Urothelium cell line (cell line): ENCODE data around the gene IQCM.
A peak's percentile ranks its signal among the peaks of the same experiment; 100 is the strongest.
"Not testable (repeated sequence)": the region's sequence is repeated elsewhere in the genome, so short reads cannot be mapped to it uniquely, and the experiment has no call there.

Experiments used
- DNase-seq: peaks from one replicate; pipeline ENCODE4 v3.0.0; 2011; ENCODE audit warnings: low spot score, mixed read lengths
- FAIRE-seq: peaks from 2 replicates; lab custom pipeline; 2011; peaks lifted over from hg19 to GRCh38; lab: Jason Lieb, UNC

IQCM gene

DNA sequence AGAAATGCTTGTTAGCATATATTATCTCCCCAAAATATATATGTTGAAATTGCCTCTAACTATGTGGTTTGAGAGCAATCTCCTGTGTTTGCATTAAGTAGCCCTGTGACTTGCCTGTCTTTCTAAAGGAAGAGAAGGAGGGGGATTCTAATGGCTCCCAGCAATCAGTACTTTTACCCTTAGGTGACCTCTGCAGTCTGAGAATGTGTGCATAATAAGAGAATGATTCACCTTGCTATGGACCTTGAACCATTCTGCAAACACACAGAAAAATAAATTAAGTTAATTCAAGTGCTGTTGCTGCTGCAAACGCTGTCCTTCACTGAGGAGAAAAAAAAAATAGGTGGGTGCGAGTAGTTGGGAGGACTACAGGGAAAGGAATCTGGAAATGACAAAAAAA, 322.2 kb downstream of the IQCM start:
- no peak for DNase-seq
- FAIRE-seq = no peak

GRCh38 chr4:149489321-149489720, 326.3 kb downstream of the IQCM start:
- no peak for DNase-seq
- FAIRE-seq = no peak

- no peak for DNase-seq
- FAIRE-seq = no peak
Observed at GRCh38 chr4:149486861-149487260, 328.8 kb downstream of the IQCM start.

DNA sequence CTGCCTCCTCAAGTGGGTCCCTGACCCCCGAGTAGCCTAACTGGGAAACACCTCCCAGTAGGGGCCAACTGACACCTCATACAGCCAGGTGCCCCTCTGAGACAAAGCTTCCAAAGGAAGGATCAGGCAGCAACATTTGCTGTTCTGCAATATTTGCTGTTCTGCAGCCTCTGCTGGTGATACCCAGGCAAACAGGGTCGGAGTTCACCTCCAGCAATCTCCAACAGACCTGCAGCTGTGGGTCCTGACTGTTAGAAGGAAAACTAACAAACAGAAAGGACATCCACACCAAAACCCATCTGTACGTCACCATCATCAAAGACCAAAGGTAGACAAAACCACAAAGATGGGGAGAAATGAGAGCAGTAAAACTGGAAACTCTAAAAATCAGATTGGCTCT, 347.0 kb downstream of the IQCM start:
- DNase-seq, FAIRE-seq: not testable (repeated sequence)

- DNase-seq (no peak), FAIRE-seq (no peak)
Observed at GRCh38 chr4:149466446-149466845, 349.2 kb downstream of the IQCM start.

DNA sequence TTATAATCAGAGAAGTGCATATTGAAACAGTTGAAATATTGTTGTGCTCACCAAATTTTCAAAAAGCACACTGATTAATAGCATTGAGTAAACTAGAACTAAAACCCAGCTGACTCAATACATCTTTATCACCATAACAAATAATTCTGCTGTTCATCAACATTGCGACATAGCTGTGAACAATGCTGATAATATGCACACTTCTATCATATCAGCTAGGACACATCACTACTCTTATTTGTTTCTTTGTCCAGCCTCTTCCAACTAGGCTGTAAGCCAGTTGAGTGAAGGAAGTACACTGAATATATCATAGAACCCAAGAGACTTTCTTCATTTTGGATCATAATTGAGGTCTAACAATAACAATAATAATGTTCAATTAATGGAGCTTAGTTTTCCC, 349.7 kb downstream of the IQCM start:
- DNase-seq (no peak), FAIRE-seq (no peak)

DNA sequence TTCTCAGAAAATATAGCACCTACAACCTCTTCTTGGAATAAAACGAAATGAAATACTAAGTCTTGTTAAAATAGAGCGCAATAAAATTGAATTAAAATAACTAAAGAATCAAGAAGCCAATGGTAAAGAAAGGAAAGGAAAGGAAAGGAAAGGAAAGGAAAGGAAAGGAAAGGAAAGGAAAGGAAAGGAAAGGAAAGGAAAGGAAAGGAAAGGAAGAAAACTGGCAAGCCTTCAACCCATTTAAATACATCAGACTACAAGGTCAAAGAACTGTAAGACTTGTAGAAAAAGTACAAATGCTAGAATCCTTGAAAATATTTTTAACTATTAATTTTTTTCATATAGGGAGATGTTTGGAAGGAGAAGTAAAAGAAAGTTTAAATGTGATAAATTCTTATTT, 372.1 kb downstream of the IQCM start:
- FAIRE-seq (no peak), DNase-seq (no peak)

DNA sequence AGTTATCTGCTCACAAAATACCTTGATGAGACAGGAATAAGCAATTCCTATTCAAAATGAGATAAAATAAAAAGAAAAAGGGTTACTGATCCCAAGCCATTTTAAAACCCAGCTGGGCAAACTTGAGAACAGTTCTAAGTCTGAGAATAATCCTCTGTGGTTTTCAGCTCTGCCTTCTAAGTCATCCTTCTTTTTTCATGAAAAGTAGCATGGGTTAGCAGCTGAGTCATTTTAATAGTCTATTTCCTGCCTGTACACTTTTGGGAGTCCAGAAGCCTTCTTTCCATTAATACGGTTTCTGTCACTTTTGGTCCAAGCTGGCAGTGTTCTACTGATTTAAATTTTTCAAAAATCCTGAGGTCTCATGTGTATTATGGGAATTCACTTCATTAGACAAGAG, 374.3 kb downstream of the IQCM start:
- DNase-seq (peak; percentile 16), FAIRE-seq (no peak)

DNA sequence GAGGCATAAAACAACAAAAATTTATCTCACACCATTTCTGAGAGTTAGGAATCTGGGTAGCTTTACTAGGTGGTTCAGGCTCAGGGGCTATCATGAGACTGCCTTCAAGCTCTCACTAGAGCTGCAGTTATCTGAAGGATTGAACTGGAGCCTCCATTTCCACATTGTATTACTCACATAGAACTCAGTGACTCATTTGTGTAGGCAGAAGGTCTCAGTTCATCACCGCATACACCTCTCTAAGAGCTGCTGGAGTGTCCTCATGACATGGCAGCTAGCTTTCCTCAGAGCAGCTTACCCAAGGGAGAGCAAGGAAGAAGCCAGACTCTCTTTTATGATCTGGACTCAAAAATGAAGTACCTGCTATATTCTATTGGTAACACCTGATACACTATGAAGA, 389.2 kb downstream of the IQCM start:
- no peak for FAIRE-seq
- no peak for DNase-seq

DNA sequence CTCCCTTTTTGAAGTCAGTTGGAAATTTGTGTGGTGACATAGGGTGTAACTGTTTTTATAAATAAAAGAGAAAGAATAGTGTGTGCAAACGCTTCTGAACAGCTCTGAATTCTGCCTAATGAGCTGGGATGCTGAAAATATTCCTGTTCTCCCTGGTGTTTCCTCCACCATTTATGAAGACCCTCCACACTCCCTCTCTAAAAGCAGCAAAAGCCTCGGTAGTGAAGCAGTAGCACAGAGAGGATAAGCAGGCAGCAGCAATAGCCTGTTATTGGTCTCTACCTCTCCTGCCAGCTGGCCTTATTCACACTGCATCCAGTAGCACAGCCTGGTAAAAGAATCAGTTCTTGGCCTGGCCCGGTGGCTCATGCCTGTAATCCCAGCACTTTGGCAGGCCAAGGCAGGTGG, 406.1 kb downstream of the IQCM start:
- FAIRE-seq (no peak), DNase-seq (peak; percentile 20)

DNA sequence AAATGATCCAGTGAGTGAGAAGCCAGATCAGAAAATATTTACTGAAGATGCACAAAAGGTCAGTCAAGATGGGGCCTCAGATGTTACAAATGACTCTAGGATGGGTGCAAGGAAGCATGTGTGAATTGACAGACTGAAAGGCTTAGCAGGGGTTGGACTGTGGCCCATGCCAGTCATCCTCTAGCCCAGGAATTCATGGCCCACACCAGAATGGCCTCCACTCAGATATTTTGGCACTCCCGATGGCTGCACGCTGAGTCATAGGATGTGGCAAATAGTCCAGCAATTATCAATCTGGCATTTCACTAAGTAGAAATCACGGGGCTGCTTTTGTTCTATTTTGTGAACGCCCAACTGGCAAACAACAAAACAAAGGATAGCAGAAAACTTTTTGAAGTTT, 406.5 kb downstream of the IQCM start:
- DNase-seq (peak; percentile 79), FAIRE-seq (no peak)

DNA sequence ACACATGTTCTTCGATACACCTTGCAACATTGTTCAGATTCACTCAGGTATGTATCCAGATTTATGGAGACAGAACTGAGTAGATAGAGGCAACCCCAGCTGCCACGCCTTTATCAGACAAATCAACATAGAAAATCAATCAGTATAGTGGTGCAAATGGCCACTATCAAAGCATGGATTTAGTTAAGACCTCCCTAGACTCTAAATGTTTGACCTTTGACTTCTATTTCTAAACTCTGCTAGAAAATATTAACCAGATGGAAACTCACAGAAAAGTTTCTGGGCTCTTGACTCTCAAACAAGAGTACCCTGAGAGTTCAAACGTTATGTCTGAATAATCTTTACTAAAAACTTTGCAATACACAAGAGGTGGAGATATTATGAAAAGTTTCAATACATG, 411.5 kb downstream of the IQCM start:
- DNase-seq (no peak), FAIRE-seq (no peak)

- FAIRE-seq (no peak), DNase-seq (no peak)
Observed at GRCh38 chr4:149403081-149403480, 412.6 kb downstream of the IQCM start.

- DNase-seq = no peak
- FAIRE-seq = no peak
Observed at GRCh38 chr4:149398993-149399392, 416.6 kb downstream of the IQCM start.

DNA sequence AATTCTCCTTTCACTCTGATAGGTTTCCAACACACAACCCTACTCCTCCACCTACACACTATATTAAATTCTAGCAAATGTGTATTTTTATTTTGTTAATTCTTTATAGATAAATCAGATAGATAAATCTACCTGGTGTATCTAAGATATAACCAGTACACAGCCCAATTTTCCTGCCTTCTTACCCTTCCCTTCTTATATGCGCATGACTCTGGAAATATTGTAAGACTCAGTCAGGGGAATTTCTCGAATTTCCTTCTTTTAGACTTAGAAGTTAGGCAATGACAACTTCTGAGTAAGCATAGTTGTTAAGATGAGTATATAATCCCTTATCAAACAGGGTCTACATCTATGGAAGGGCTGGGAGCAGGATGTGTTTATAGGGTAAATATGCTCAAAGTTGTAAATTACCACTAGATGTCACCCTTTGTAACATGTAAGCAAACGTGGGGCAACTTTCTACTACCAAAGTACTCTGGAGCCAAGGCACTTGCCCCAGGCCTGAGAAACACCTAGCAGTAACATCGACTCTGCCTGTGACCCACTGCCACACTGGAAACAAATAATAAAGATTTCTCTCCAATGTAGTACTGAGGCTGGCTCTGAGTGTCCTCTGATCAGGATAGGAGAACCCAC, 444.7 kb downstream of the IQCM start:
- DNase-seq (peak; percentile 42), FAIRE-seq (no peak)

GRCh38 chr4:149370002-149370401, 445.6 kb downstream of the IQCM start:
- FAIRE-seq (no peak), DNase-seq (no peak)

GRCh38 chr4:149353241-149353640, 462.4 kb downstream of the IQCM start:
- no peak for DNase-seq
- no peak for FAIRE-seq

DNA sequence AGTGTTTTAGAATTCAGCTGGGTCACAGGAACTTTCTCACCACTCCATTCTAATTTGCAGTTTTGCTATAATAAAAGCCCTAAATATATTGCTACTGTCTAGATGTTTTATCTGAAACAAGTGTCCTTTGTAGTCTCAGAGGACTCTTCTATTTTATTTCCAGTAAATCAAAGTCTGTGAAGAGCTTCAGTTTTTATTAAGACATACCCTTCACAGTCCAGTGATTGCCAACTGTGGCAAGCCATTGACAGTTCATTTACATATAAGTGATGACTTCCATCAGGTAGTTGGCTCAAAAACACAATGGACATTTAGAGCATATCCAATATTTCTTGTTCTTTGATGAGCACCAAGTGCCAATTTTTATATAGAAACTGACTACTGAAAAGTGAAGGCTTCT, 466.1 kb downstream of the IQCM start:
- no peak for DNase-seq
- no peak for FAIRE-seq

- FAIRE-seq = no peak
- no peak for DNase-seq
Observed at GRCh38 chr4:149347139-149347538, 468.5 kb downstream of the IQCM start.

GRCh38 chr4:149345424-149345823, 470.2 kb downstream of the IQCM start:
- FAIRE-seq = no peak

GRCh38 chr4:149344436-149344835, 471.2 kb downstream of the IQCM start:
- no peak for FAIRE-seq
- peak; percentile 8 for DNase-seq

More at GRCh38 chr4:149345424-149345823, 470.2 kb downstream of the IQCM start:
- DNase-seq = no peak

GRCh38 chr4:149343614-149344013, 472.0 kb downstream of the IQCM start:
- no peak for FAIRE-seq
- no peak for DNase-seq

- not testable (repeated sequence) for FAIRE-seq
Observed at GRCh38 chr4:149341117-149341516, 474.5 kb downstream of the IQCM start.

More at GRCh38 chr4:149341117-149341516, 474.5 kb downstream of the IQCM start:
- not testable (repeated sequence) for DNase-seq
